SK-N-SH (cell line): ENCODE measurements around the gene TBCD. TPM values are rescaled to one million over a fixed set of nuclear protein-coding genes. Genes with fewer than 3 reads are reported as not detected.
A peak's percentile ranks its signal among the peaks of the same experiment; 100 is the strongest.

Experiments
- CTCF ChIA-PET: fragments of 300-600, 350-600 bp; formaldehyde crosslinking; extraction: SDS; loops from one replicate; lab custom pipeline; 2021; lab: Yijun Ruan, JAX
- POLR2A ChIA-PET: fragments of 350-600 bp; sonication (Branson Sonifier 250); formaldehyde crosslinking; extraction: SDS; loops from one replicate; lab custom pipeline; 2020; ENCODE audit warnings: antibody characterized with exemption, inconsistent platforms; lab: Yijun Ruan, JAX
- DNase-seq: peaks from one replicate; pipeline ENCODE4 v3.0.0; 2012
- H2AFZ ChIP-seq: fragments of 200-600 bp; sonication (generic); 2 replicates; pipeline ENCODE4 v1.8.1; 2016; ENCODE audit warnings: antibody characterized with exemption, mild to moderate bottlenecking, low read depth
- H3F3A ChIP-seq: fragments of 200-600 bp; sonication (generic); replicated peaks from 2 replicates; pipeline ENCODE3; 2016; ENCODE audit warnings: antibody characterized with exemption, mild to moderate bottlenecking; ENCODE audit not compliant: insufficient read depth
- H3K27ac ChIP-seq, 2 experiments: fragments of 200-500 bp in 1 of 2; fragments of 200-600 bp in 1 of 2; sonication (Bioruptor generic) in 1 of 2; sonication (generic), shearing (Covaris generic) in 1 of 2; 2 replicates each; pipeline versions ENCODE4 v1.5.1 to v1.6.1; 2014 to 2016; ENCODE audit warnings: low read depth in 2 of 2, inconsistent platforms in 1 of 2, low read length in 1 of 2, mild to moderate bottlenecking in 1 of 2, mixed read lengths in 1 of 2
- H3K27me3 ChIP-seq: fragments of 200-600 bp; sonication (generic), shearing (Covaris generic); 2 replicates; pipeline ENCODE4 v1.6.1; 2016; ENCODE audit warnings: mixed run types; ENCODE audit not compliant: insufficient read depth
- H3K36me3 ChIP-seq, 2 experiments: fragments of 200-500 bp in 1 of 2; fragments of 200-600 bp in 1 of 2; sonication (Bioruptor generic) in 1 of 2; sonication (generic) in 1 of 2; replicated peaks in 1 of 2; 2 replicates each; pipeline versions ENCODE3 to v1.5.1; 2014 to 2016; ENCODE audit warnings: low read length in 1 of 2, mild to moderate bottlenecking in 1 of 2; ENCODE audit not compliant: insufficient read depth in 2 of 2, control insufficient read depth in 1 of 2
- H3K4me1 ChIP-seq, 2 experiments: fragments of 200-500 bp in 1 of 2; fragments of 200-600 bp in 1 of 2; sonication (Bioruptor generic) in 1 of 2; sonication (generic), shearing (Covaris generic) in 1 of 2; 2 replicates each; pipeline versions ENCODE4 v1.5.1 to v1.6.1; 2014 to 2016; ENCODE audit warnings: low read depth in 1 of 2, low read length in 1 of 2, mixed run types in 1 of 2; ENCODE audit not compliant: insufficient read depth in 2 of 2, control insufficient read depth in 1 of 2
- H3K4me2 ChIP-seq: fragments of 200-600 bp; sonication (generic), shearing (Covaris generic); 2 replicates; pipeline ENCODE4 v1.6.1; 2017; ENCODE audit warnings: mixed run types
- H3K4me3 ChIP-seq, 2 experiments: fragments of 200-500 bp in 1 of 2; fragments of 200-600 bp in 1 of 2; sonication (Bioruptor generic) in 1 of 2; sonication (generic), shearing (Covaris generic) in 1 of 2; 2 replicates each; pipeline versions ENCODE4 v1.5.1 to v1.8.1; 2014 to 2016; ENCODE audit warnings: low read depth in 2 of 2, inconsistent platforms in 1 of 2, low read length in 1 of 2, mild to moderate bottlenecking in 1 of 2, mixed read lengths in 1 of 2, moderate library complexity in 1 of 2
- H3K79me2 ChIP-seq: fragments of 200-600 bp; sonication (generic); 2 replicates; pipeline ENCODE4 v1.8.1; 2017; ENCODE audit warnings: mild to moderate bottlenecking; ENCODE audit not compliant: insufficient read depth
- H3K9ac ChIP-seq: fragments of 200-600 bp; sonication (generic); 2 replicates; pipeline ENCODE4 v1.6.1; 2017; ENCODE audit warnings: mixed run types
- H3K9me2 ChIP-seq: fragments of 200-600 bp; sonication (generic); 2 replicates; pipeline ENCODE4 v1.6.1; 2017; ENCODE audit warnings: mixed run types
- H3K9me3 ChIP-seq: fragments of 200-600 bp; sonication (generic); 2 replicates; pipeline ENCODE4 v1.6.1; 2017; ENCODE audit warnings: mixed run types, mild to moderate bottlenecking, moderate library complexity
- H4K20me1 ChIP-seq: fragments of 200-600 bp; sonication (generic); 2 replicates; pipeline ENCODE4 v1.6.1; 2017; ENCODE audit warnings: mild to moderate bottlenecking, mixed run types; ENCODE audit not compliant: insufficient read depth
- ELF1 ChIP-seq: IDR thresholded peaks from 2 replicates; pipeline ENCODE4 v1.4.0; 2012
- FOSL2 ChIP-seq: IDR thresholded peaks from 2 replicates; pipeline ENCODE4 v1.4.0; 2012; ENCODE audit warnings: low read depth, mild to moderate bottlenecking, moderate library complexity, borderline replicate concordance
- FOXJ3 ChIP-seq: sonication (generic); formaldehyde crosslinking; IDR thresholded peaks from 2 replicates; pipeline ENCODE4 v1.5.1; 2020; ENCODE audit warnings: mild to moderate bottlenecking, missing genetic modification reagents
- IRF3 ChIP-seq: fragments of 150-350 bp; IDR thresholded peaks from 2 replicates; pipeline ENCODE4 v1.6.1; 2016; ENCODE audit warnings: mild to moderate bottlenecking, low read depth, low read length
- JUND ChIP-seq: IDR thresholded peaks from 2 replicates; pipeline ENCODE4 v1.4.0; 2012
- MAX ChIP-seq: IDR thresholded peaks from 2 replicates; pipeline ENCODE4 v1.4.0; 2012; ENCODE audit warnings: low read depth
- MEF2A ChIP-seq: IDR thresholded peaks from 2 replicates; pipeline ENCODE4 v1.4.0; 2012; ENCODE audit warnings: low read depth, borderline replicate concordance
- MXI1 ChIP-seq: IDR thresholded peaks from 2 replicates; pipeline ENCODE4 v1.6.1; 2012; ENCODE audit warnings: mild to moderate bottlenecking, low read depth, low read length, improper control_type of control experiment
- NFIC ChIP-seq: IDR thresholded peaks from 2 replicates; pipeline ENCODE4 v1.4.0; 2012; ENCODE audit warnings: borderline replicate concordance
- NRF1 ChIP-seq: IDR thresholded peaks from 2 replicates; pipeline ENCODE4 v1.6.1; 2012; ENCODE audit warnings: low read depth, mild to moderate bottlenecking, low read length
- PBX3 ChIP-seq: IDR thresholded peaks from 2 replicates; pipeline ENCODE4; 2012
- POLR2AphosphoS5 ChIP-seq: IDR thresholded peaks from 2 replicates; pipeline ENCODE4 v1.6.1; 2012; ENCODE audit warnings: low read depth, low read length
- RAD21 ChIP-seq: IDR thresholded peaks from 2 replicates; pipeline ENCODE4 v1.6.1; 2012; ENCODE audit warnings: mild to moderate bottlenecking, low read length
- TCF12 ChIP-seq: IDR thresholded peaks from 2 replicates; pipeline ENCODE4 v1.4.0; 2012
- USF1 ChIP-seq: IDR thresholded peaks from 2 replicates; pipeline ENCODE4 v1.4.0; 2012; ENCODE audit warnings: low read depth, borderline replicate concordance
- ZBTB33 ChIP-seq: IDR thresholded peaks from 2 replicates; pipeline ENCODE4 v1.4.0; 2012; ENCODE audit warnings: low read depth, borderline replicate concordance
- WGBS: methylation state at CpG from one replicate; pipeline ENCODE4 v1.1.6; 2017; ENCODE audit warnings: low lambda C conversion rate; 5-methylcytosine and 5-hydroxymethylcytosine counted together
- polyA plus RNA-seq, 3 experiments: library from polyadenylated mRNA; depleted of rRNA; stranded (reverse); fragments of >200 nt; gene quantifications; 2 replicates each; pipeline ENCODE4 v1.2.3, GENCODE V29; 2012

TBCD gene
- polyA plus RNA-seq, 1 of the 3 experiments (the other 2 are of a cell fraction), result 107 TPM

- peak overlapping the region in 1 of 2 experiments; percentile 17; a peak in 1 of 4 replicates for H3K4me3 ChIP-seq
- no peaks in the 10 kb centered on the region; a peak in 1 of 4 replicates for H3K4me1 ChIP-seq
- ChIA-PET CTCF (no interaction called here), POLR2A (no interaction called here)
- no peaks in the 10 kb centered on the region for H3K79me2 ChIP-seq
- peaks cover 3% of the 10 kb centered on the region for H3F3A ChIP-seq
- TF ChIP-seq MEF2A, result no peak
- no peak for TF ChIP-seq ZBTB33
- no peak for TF ChIP-seq USF1
- TF ChIP-seq MAX, result no peak
- no peak for TF ChIP-seq PBX3
- no peak for TF ChIP-seq ELF1
- TF ChIP-seq FOXJ3 (CRISPR knock-in tag), result no peak
- no peak for TF ChIP-seq NRF1
- no peaks in the 10 kb centered on the region for H4K20me1 ChIP-seq
- no peak overlapping the region for H3K27ac ChIP-seq
- H3K9ac ChIP-seq, result no peak overlapping the region
- H3K9me3 ChIP-seq, result peaks cover 23% of the 10 kb centered on the region
- H3K4me2 ChIP-seq, result no peak overlapping the region
- H3K9me2 ChIP-seq, result no peaks in the 10 kb centered on the region
- H3K36me3 ChIP-seq, result peaks cover 66 to 69% of the 10 kb centered on the region in 2 experiments
- 94% methylated on average over 8 of the region's 8 CpGs for WGBS
- DNase-seq, result no peak
- no peak overlapping the region for H2AFZ ChIP-seq
- no peaks in the 10 kb centered on the region for H3K27me3 ChIP-seq
Measured at GRCh38 chr17:82943751-82944150, 191.9 kb downstream of the TBCD start.

- no peaks in the 10 kb centered on the region for H3K27me3 ChIP-seq
- no peaks in the 10 kb centered on the region for H3K79me2 ChIP-seq
- peaks cover 23% of the 10 kb centered on the region for H3K9me3 ChIP-seq
- H3K4me2 ChIP-seq, result no peak overlapping the region
- no peaks in the 10 kb centered on the region for H3K4me1 ChIP-seq
- H2AFZ ChIP-seq, result no peak overlapping the region
- no peak overlapping the region for H3K27ac ChIP-seq
- H3K36me3 ChIP-seq, result peaks cover 60 to 62% of the 10 kb centered on the region in 2 experiments
- H3K9ac ChIP-seq, result no peak overlapping the region
- H3F3A ChIP-seq, result peaks cover 4% of the 10 kb centered on the region
- TF ChIP-seq MXI1 (no peak), FOSL2 (no peak), ELF1 (no peak), TCF12 (no peak), JUND (no peak), RAD21 (no peak), NFIC (no peak), NRF1 (no peak), MAX (no peak), POLR2AphosphoS5 (no peak), IRF3 (no peak)
- DNase-seq, result no peak
- ChIA-PET POLR2A (no interaction called here), CTCF (interaction anchor here (1.1 kb wide), 1 partner anchor 11 kb away, joined by 3 read pairs; no protein-coding TSS in a partner anchor)
- no peaks in the 10 kb centered on the region for H4K20me1 ChIP-seq
- no peaks in the 10 kb centered on the region for H3K9me2 ChIP-seq
- peak overlapping the region in 1 of 2 experiments; percentile 21; a peak in 1 of 4 replicates for H3K4me3 ChIP-seq
Measured at GRCh38 chr17:82944990-82945389, 193.1 kb downstream of the TBCD start.
